Keratinocyte (primary cell): ENCODE data around the gene DVL1. TPM values are rescaled to one million over a fixed set of nuclear protein-coding genes. Genes with fewer than 3 reads are reported as not detected.

Source experiments
- DNase-seq: peaks from one replicate; pipeline ENCODE4 v3.0.0-alpha.2; 2011; ENCODE audit warnings: low read depth, missing footprints, low spot score
- FAIRE-seq: peaks from 2 replicates; lab custom pipeline; 2011; peaks lifted over from hg19 to GRCh38; lab: Jason Lieb, UNC
- H2AFZ ChIP-seq: 2 replicates; pipeline ENCODE4 v1.6.0; 2012; ENCODE audit warnings: low read length, control low read depth, inconsistent platforms; ENCODE audit not compliant: control insufficient read depth
- H3K27ac ChIP-seq: 2 replicates; pipeline ENCODE4 v1.5.1; 2011; ENCODE audit warnings: low read length; ENCODE audit not compliant: control insufficient read depth, insufficient read depth
- H3K27me3 ChIP-seq: 3 replicates; pipeline ENCODE4 v1.6.0; 2011; ENCODE audit warnings: low read length; ENCODE audit not compliant: control insufficient read depth, insufficient read depth; ENCODE audit errors: extremely low read depth
- H3K36me3 ChIP-seq, 2 experiments: 2 replicates in 1 of 2; 3 replicates in 1 of 2; pipeline ENCODE4 v1.5.1; 2011; ENCODE audit warnings: low read length in 2 of 2, mild to moderate bottlenecking in 1 of 2; ENCODE audit not compliant: control insufficient read depth in 2 of 2, insufficient read depth in 2 of 2; ENCODE audit errors: extremely low read depth in 1 of 2
- H3K4me1 ChIP-seq: 3 replicates; pipeline ENCODE4 v1.5.1; 2011; ENCODE audit warnings: low read length; ENCODE audit not compliant: control insufficient read depth, insufficient read depth; ENCODE audit errors: extremely low read depth
- H3K4me2 ChIP-seq: 3 replicates; pipeline ENCODE4 v1.6.0; 2011; ENCODE audit warnings: low read depth, low read length; ENCODE audit not compliant: control insufficient read depth, insufficient read depth; ENCODE audit errors: extremely low read depth
- H3K4me3 ChIP-seq, 3 experiments: fragments of 200-600 bp in 1 of 3; sonication (generic) in 1 of 3; 2 replicates in 2 of 3; 3 replicates in 1 of 3; pipeline ENCODE4 v1.5.1; 2011 to 2016; ENCODE audit warnings: low read length in 3 of 3, mild to moderate bottlenecking in 3 of 3, control low read depth in 2 of 3, inconsistent platforms in 1 of 3, low read depth in 1 of 3, mixed read lengths in 1 of 3, mixed run types in 1 of 3, moderate library complexity in 1 of 3; ENCODE audit not compliant: control insufficient read depth in 2 of 3, insufficient read depth in 2 of 3; ENCODE audit errors: extremely low read depth in 1 of 3
- H3K79me2 ChIP-seq: 2 replicates; pipeline ENCODE4 v1.6.0; 2012; ENCODE audit warnings: low read length; ENCODE audit not compliant: control insufficient read depth, insufficient read depth
- H3K9ac ChIP-seq: 3 replicates; pipeline ENCODE4 v1.6.0; 2011; ENCODE audit warnings: low read length; ENCODE audit not compliant: control insufficient read depth, insufficient read depth; ENCODE audit errors: extremely low read depth
- H3K9me1 ChIP-seq: 3 replicates; pipeline ENCODE4 v1.6.0; 2011; ENCODE audit warnings: low read length; ENCODE audit not compliant: control insufficient read depth, insufficient read depth; ENCODE audit errors: extremely low read depth
- H3K9me3 ChIP-seq: 2 replicates; pipeline ENCODE4 v1.5.1; 2012; ENCODE audit warnings: low read depth, low read length; ENCODE audit not compliant: control insufficient read depth
- H4K20me1 ChIP-seq: 3 replicates; pipeline ENCODE4 v1.6.0; 2011; ENCODE audit warnings: low read length; ENCODE audit not compliant: control insufficient read depth, insufficient read depth; ENCODE audit errors: extremely low read depth
- CTCF ChIP-seq, 3 experiments: IDR thresholded peaks in 1 of 3; conservative IDR thresholded peaks in 1 of 3; optimal IDR thresholded peaks in 1 of 3; 2 replicates in 2 of 3; 3 replicates in 1 of 3; pipeline versions ENCODE3 to v1.5.1; 2011; ENCODE audit warnings: low read length in 3 of 3, mild to moderate bottlenecking in 3 of 3, moderate library complexity in 2 of 3, control low read depth in 1 of 3, inconsistent platforms in 1 of 3; ENCODE audit not compliant: insufficient read depth in 2 of 3; ENCODE audit errors: extremely low read depth in 1 of 3
- EZH2 ChIP-seq: IDR thresholded peaks from one replicate; pipeline ENCODE4 v1.6.1; 2012; ENCODE audit warnings: inconsistent platforms, mild to moderate bottlenecking, low read length, moderate library complexity
- dilution Hi-C: fragments of 300-500 bp; cut with MboI; formaldehyde crosslinking; loops from one replicate; pipeline ENCODE4 v1.7.0; 2020; ENCODE audit warnings: low sequenced_read_pairs; ENCODE audit not compliant: extremely low pct_ligation_motif_present
- polyA plus RNA-seq, 5 experiments: library from polyadenylated mRNA; depleted of rRNA in 3 of 5; stranded (reverse) in 3 of 5; stranded (forward) in 1 of 5; unstranded in 1 of 5; fragments of >200 nt; gene quantifications; 1 replicate in 1 of 5; 2 replicates in 3 of 5; 3 replicates in 1 of 5; pipeline versions ENCODE4 v1.2.1 to v1.2.3, GENCODE V29; 2011 to 2012; ENCODE audit warnings: missing spikeins in 2 of 5, low read depth in 1 of 5, low replicate concordance in 1 of 5

DVL1 gene
- polyA plus RNA-seq, 1 donor (not counting 4 experiments of a cell fraction or from before 2014, with no cell fraction given), result 31.6 TPM

- Histone ChIP-seq H3K9me1 (no peaks in the 10 kb centered on the region), H2AFZ (no peak overlapping the region), H4K20me1 (peaks cover 11% of the 10 kb centered on the region), H3K4me3 (peak overlapping the region; percentile 31 to 63 (median 36)), H3K27ac (peak overlapping the region; percentile 92), H3K36me3 (peaks cover 8 to 19% of the 10 kb centered on the region in 2 experiments), H3K9ac (peak overlapping the region; percentile 79), H3K4me1 (peaks cover 40% of the 10 kb centered on the region), H3K27me3 (no peaks in the 10 kb centered on the region), H3K4me2 (peak overlapping the region; percentile 94), H3K79me2 (peaks cover 83% of the 10 kb centered on the region), H3K9me3 (no peaks in the 10 kb centered on the region)
- DNase-seq (no peak), FAIRE-seq (no peak)
- dilution Hi-C loops, result no loop called here
- TF ChIP-seq EZH2 (no peak), CTCF (optimal IDR thresholded peaks at IDR 0.05 in 1 of 3, IDR thresholded peaks at IDR 0.05 in 1 of 3, conservative IDR thresholded peaks at IDR 0.05 in 1 of 3; ENCODE audit: extremely low read depth in 1 of 3, insufficient read depth in 2 of 3, low read length in 3 of 3) (no peak)
Observed at GRCh38 chr1:1343811-1344421, 5.3 kb downstream of the DVL1 start.

DNA sequence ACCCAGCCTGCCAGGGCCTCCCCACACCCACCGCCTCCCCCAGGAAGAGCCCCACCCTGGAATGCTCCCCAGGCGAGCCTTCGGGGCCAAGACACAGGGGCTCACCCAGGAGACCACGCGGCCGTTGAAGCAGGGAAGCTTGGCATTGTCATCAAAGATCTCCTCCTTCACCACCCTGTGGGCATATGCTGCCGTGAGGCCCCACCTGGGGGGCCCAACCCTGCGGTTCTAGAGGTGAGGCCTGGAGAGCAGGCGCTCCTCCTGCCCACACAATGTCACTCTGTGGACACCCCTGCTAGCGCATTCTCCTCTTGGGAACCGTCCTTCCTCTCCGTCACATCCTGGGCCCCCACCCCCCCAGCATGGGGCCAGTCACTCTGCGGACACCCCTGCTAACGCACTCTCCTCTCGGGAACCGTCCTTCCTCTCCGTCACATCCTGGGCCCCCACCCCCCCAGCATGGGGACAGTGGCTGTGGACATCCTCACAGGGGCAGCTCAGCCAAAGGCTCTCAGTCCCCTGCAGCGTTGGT, 6.6 kb downstream of the DVL1 start:
- Histone ChIP-seq H3K27me3 (no peaks in the 10 kb centered on the region), H3K27ac (no peak overlapping the region), H3K79me2 (peaks cover 70% of the 10 kb centered on the region), H3K4me3 (no peak overlapping the region), H3K36me3 (peaks cover 11 to 19% of the 10 kb centered on the region in 2 experiments), H3K4me1 (peaks cover 38% of the 10 kb centered on the region), H3K9me3 (no peaks in the 10 kb centered on the region), H2AFZ (no peak overlapping the region), H4K20me1 (peaks cover 11% of the 10 kb centered on the region), H3K4me2 (no peak overlapping the region), H3K9me1 (no peaks in the 10 kb centered on the region), H3K9ac (no peak overlapping the region)
- dilution Hi-C loops, result no loop called here
- TF ChIP-seq CTCF (optimal IDR thresholded peaks at IDR 0.05 in 1 of 3, IDR thresholded peaks at IDR 0.05 in 1 of 3, conservative IDR thresholded peaks at IDR 0.05 in 1 of 3; ENCODE audit: extremely low read depth in 1 of 3, insufficient read depth in 2 of 3, low read length in 3 of 3), result no peak
- FAIRE-seq (no peak), DNase-seq (no peak)
